EH (cell line): ENCODE results near the gene B3GAT2.
A peak's percentile ranks its signal among the peaks of the same experiment; 100 is the strongest.
"Not testable (repeated sequence)": the region's sequence is repeated elsewhere in the genome, so short reads cannot be mapped to it uniquely, and the experiment has no call there.

Experiments
- DNase-seq: peaks from one replicate; pipeline ENCODE4 v3.0.0-alpha.2; 2015; ENCODE audit warnings: low read depth

Gene B3GAT2

GRCh38 chr6:70956451-70957283, at the start of gene B3GAT2:
TSS of gene B3GAT2 (minus strand) at chr6:70957060. CDS start at chr6:70956429, 631 bp downstream.
- peak; percentile 36 for DNase-seq

- DNase-seq = no peak
Observed at GRCh38 chr6:70998148-70998547, 41.3 kb upstream of the B3GAT2 start.

GRCh38 chr6:70997379-70997778, 40.5 kb upstream of the B3GAT2 start:
- DNase-seq = no peak

GRCh38 chr6:70996106-70996505, 39.2 kb upstream of the B3GAT2 start:
- no peak for DNase-seq

GRCh38 chr6:70995411-70995810, 38.6 kb upstream of the B3GAT2 start:
- DNase-seq = no peak

GRCh38 chr6:70991253-70991652, 34.4 kb upstream of the B3GAT2 start:
- no peak for DNase-seq

GRCh38 chr6:70985156-70985555, 28.3 kb upstream of the B3GAT2 start:
- DNase-seq = no peak

- DNase-seq = no peak
Observed at GRCh38 chr6:70982747-70983146, 25.9 kb upstream of the B3GAT2 start.

GRCh38 chr6:70980727-70981126, 23.9 kb upstream of the B3GAT2 start:
- no peak for DNase-seq

GRCh38 chr6:70973604-70974003, 16.7 kb upstream of the B3GAT2 start:
- DNase-seq = peak; percentile 9

GRCh38 chr6:70967049-70967448, 10.2 kb upstream of the B3GAT2 start:
- no peak for DNase-seq

- DNase-seq = no peak
Observed at GRCh38 chr6:70957284-70957617, 391 bp upstream of the B3GAT2 start.

- no peak for DNase-seq
Observed at GRCh38 chr6:70956191-70956450, 739 bp downstream of the B3GAT2 start.

GRCh38 chr6:70955441-70956190, 1.2 kb downstream of the B3GAT2 start:
- DNase-seq = peak; percentile 64

- DNase-seq = no peak
Observed at GRCh38 chr6:70954750-70955149, 2.1 kb downstream of the B3GAT2 start.

- no peak for DNase-seq
Observed at GRCh38 chr6:70954176-70954575, 2.7 kb downstream of the B3GAT2 start.

GRCh38 chr6:70952608-70953165, 4.2 kb downstream of the B3GAT2 start:
- no peak for DNase-seq

- not testable (repeated sequence) for DNase-seq
Observed at GRCh38 chr6:70944321-70944720, 12.5 kb downstream of the B3GAT2 start.

GRCh38 chr6:70933853-70934252, 23.0 kb downstream of the B3GAT2 start:
- DNase-seq = no peak

- DNase-seq = no peak
Observed at GRCh38 chr6:70905742-70906141, 51.1 kb downstream of the B3GAT2 start.

GRCh38 chr6:70903665-70904452, 53.0 kb downstream of the B3GAT2 start:
- no peak for DNase-seq

- no peak for DNase-seq
Observed at GRCh38 chr6:70901324-70901723, 55.5 kb downstream of the B3GAT2 start.

GRCh38 chr6:70900047-70900446, 56.8 kb downstream of the B3GAT2 start:
- no peak for DNase-seq
